ENCODE measurements around the gene PMP22. TPM values are rescaled to one million over a fixed set of nuclear protein-coding genes. Genes with fewer than 3 reads are reported as not detected.

PMP22 gene
- total and polyA plus RNA-seq, 2 donors (not counting 3 experiments of a cell fraction or from before 2014, with no cell fraction given) = 67.2 to 103 TPM

GRCh38 chr17:15284107-15284506 is 19.0 kb upstream of the PMP22 start:
- no peak overlapping the region for H2AFZ ChIP-seq (ENCODE audit: low read depth, low read length)
- CTCF ChIA-PET = interaction anchor here (1.1 to 1.2 kb wide), 2 partner anchors 12 to 34 kb away, joined by 3 read pairs; no protein-coding TSS in a partner anchor
- no peaks in the 10 kb centered on the region for H3K9me1 ChIP-seq (replicated peaks; ENCODE audit: control insufficient read depth, extremely low read depth, insufficient read depth, low read length)

DNA sequence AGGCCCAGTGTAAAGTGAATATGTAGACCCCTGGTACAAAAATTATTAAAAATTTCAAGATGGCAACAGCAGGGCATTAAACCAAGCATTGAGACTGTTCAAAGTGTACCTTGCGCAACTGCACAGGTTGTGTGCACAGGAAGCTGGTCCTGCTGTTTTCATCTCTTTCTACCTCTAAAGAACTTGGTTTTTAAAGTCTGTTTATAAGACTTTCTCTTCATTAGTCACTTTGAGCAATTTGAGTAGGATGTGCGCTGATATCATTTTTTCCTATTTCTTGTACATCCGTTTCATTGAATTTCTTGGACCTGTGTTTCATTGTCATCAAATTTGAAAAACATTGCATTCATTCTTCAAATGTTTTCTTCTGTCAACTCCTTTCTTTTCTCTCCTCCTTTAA is 16.8 kb upstream of the PMP22 start:
- Histone ChIP-seq H2AFZ (ENCODE audit: low read depth, low read length) (no peak overlapping the region), H3K27me3 (ENCODE audit: control insufficient read depth in 2 of 2, insufficient read depth in 2 of 2, low read length in 2 of 2) (peaks cover 0 to 3% of the 10 kb centered on the region in 2 experiments), H4K20me1 (replicated peaks; ENCODE audit: control insufficient read depth, extremely low read depth, insufficient read depth, low read length) (no peaks in the 10 kb centered on the region), H3K4me2 (ENCODE audit: insufficient read depth, low read length) (no peak overlapping the region), H3K9me3 (replicated peaks; ENCODE audit: control insufficient read depth, insufficient read depth, low read length) (no peaks in the 10 kb centered on the region), H3K4me3 (replicated peaks in 1 of 3; ENCODE audit: insufficient read depth in 1 of 3, low read depth in 1 of 3, low read length in 3 of 3) (no peak overlapping the region), H3K79me2 (ENCODE audit: control insufficient read depth, insufficient read depth, low read length) (no peaks in the 10 kb centered on the region), H3K27ac (ENCODE audit: insufficient read depth, low read depth, low read length) (no peak overlapping the region), H3K36me3 (ENCODE audit: control insufficient read depth in 2 of 2, extremely low read depth in 1 of 2, insufficient read depth in 2 of 2, low read length in 2 of 2) (no peaks in the 10 kb centered on the region), H3K4me1 (ENCODE audit: control insufficient read depth, extremely low read depth, insufficient read depth, low read length) (no peaks in the 10 kb centered on the region), H3K9me1 (replicated peaks; ENCODE audit: control insufficient read depth, extremely low read depth, insufficient read depth, low read length) (no peaks in the 10 kb centered on the region), H3K9ac (replicated peaks; ENCODE audit: extremely low read depth, insufficient read depth, low read length) (no peak overlapping the region)
- TF ChIP-seq MAX (IDR thresholded peaks at IDR 0.05; ENCODE audit: insufficient read depth, insufficient read length) (no peak), POLR2AphosphoS5 (IDR thresholded peaks at IDR 0.05; ENCODE audit: insufficient read depth, low read depth, low read length) (no peak), MYC (IDR thresholded peaks at IDR 0.05; ENCODE audit: low read depth, low read length) (no peak), POLR2A (IDR thresholded peaks at IDR 0.05; ENCODE audit: low read depth, low read length) (no peak), GATA2 (IDR thresholded peaks at IDR 0.05; ENCODE audit: insufficient read depth, insufficient read length, low read depth, low read length) (no peak), EZH2 (IDR thresholded peaks at IDR 0.05; ENCODE audit: borderline replicate concordance, low read depth, low read length, severe bottlenecking) (no peak), JUN (IDR thresholded peaks at IDR 0.05; ENCODE audit: borderline replicate concordance, insufficient read depth, insufficient read length, low read depth) (no peak), FOS (IDR thresholded peaks at IDR 0.05; ENCODE audit: borderline replicate concordance, insufficient read depth, low read length) (no peak)
- TF ChIP-seq, protein P1, sequence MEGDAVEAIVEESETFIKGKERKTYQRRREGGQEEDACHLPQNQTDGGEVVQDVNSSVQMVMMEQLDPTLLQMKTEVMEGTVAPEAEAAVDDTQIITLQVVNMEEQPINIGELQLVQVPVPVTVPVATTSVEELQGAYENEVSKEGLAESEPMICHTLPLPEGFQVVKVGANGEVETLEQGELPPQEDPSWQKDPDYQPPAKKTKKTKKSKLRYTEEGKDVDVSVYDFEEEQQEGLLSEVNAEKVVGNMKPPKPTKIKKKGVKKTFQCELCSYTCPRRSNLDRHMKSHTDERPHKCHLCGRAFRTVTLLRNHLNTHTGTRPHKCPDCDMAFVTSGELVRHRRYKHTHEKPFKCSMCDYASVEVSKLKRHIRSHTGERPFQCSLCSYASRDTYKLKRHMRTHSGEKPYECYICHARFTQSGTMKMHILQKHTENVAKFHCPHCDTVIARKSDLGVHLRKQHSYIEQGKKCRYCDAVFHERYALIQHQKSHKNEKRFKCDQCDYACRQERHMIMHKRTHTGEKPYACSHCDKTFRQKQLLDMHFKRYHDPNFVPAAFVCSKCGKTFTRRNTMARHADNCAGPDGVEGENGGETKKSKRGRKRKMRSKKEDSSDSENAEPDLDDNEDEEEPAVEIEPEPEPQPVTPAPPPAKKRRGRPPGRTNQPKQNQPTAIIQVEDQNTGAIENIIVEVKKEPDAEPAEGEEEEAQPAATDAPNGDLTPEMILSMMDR (IDR thresholded peaks at IDR 0.05; ENCODE audit: extremely low read depth in 1 of 2, insufficient read depth in 1 of 2, low read depth in 1 of 2, low read length in 2 of 2) = no peak
- ChIA-PET POLR2A (no interaction called here), CTCF (interaction anchor here (1.1 kb wide), 1 partner anchor 19 kb away, joined by 3 read pairs; no protein-coding TSS in a partner anchor)
- FAIRE-seq = no peak
- dilution Hi-C loops (cut with MboI; ENCODE audit: extremely low pct_ligation_motif_present, low sequenced_read_pairs) = no loop called here
- intact Hi-C loops (cut with micrococcal nuclease) = no loop called here
- peak; percentile 29 for DNase-seq (ENCODE audit: low read depth, low spot score)
- BruUV-seq (replicated peaks) = no TSS peak

More at GRCh38 chr17:15284107-15284506, 19.0 kb upstream of the PMP22 start:
- H3K27ac ChIP-seq (ENCODE audit: insufficient read depth, low read depth, low read length) = no peak overlapping the region
- H4K20me1 ChIP-seq (replicated peaks; ENCODE audit: control insufficient read depth, extremely low read depth, insufficient read depth, low read length) = no peaks in the 10 kb centered on the region
- no peak overlapping the region for H3K4me3 ChIP-seq (replicated peaks in 1 of 3; ENCODE audit: insufficient read depth in 1 of 3, low read depth in 1 of 3, low read length in 3 of 3)
- H3K79me2 ChIP-seq (ENCODE audit: control insufficient read depth, insufficient read depth, low read length) = no peaks in the 10 kb centered on the region
- intact Hi-C loops (cut with micrococcal nuclease) = no loop called here
- H3K27me3 ChIP-seq (ENCODE audit: control insufficient read depth in 2 of 2, insufficient read depth in 2 of 2, low read length in 2 of 2) = peaks cover 0 to 3% of the 10 kb centered on the region in 2 experiments
- BruUV-seq (replicated peaks) = no TSS peak
- dilution Hi-C loops (cut with MboI; ENCODE audit: extremely low pct_ligation_motif_present, low sequenced_read_pairs) = no loop called here
- no peaks in the 10 kb centered on the region for H3K9me3 ChIP-seq (replicated peaks; ENCODE audit: control insufficient read depth, insufficient read depth, low read length)
- POLR2A ChIA-PET = no interaction called here
- H3K4me2 ChIP-seq (ENCODE audit: insufficient read depth, low read length) = no peak overlapping the region
- FAIRE-seq (no peak), DNase-seq (ENCODE audit: low read depth, low spot score) (no peak)
- H3K36me3 ChIP-seq (ENCODE audit: control insufficient read depth in 2 of 2, extremely low read depth in 1 of 2, insufficient read depth in 2 of 2, low read length in 2 of 2) = no peaks in the 10 kb centered on the region
- TF ChIP-seq MAX (IDR thresholded peaks at IDR 0.05; ENCODE audit: insufficient read depth, insufficient read length) (no peak), POLR2A (IDR thresholded peaks at IDR 0.05; ENCODE audit: low read depth, low read length) (no peak)
- H3K9ac ChIP-seq (replicated peaks; ENCODE audit: extremely low read depth, insufficient read depth, low read length) = no peak overlapping the region
- H3K4me1 ChIP-seq (ENCODE audit: control insufficient read depth, extremely low read depth, insufficient read depth, low read length) = peaks cover under 1% of the 10 kb centered on the region
